Neural cell (in vitro differentiated cells): ENCODE data around the gene HDAC9. TPM values are rescaled to one million over a fixed set of nuclear protein-coding genes. Genes with fewer than 3 reads are reported as not detected.
A peak's percentile ranks its signal among the peaks of the same experiment; 100 is the strongest.

Experiments
- H2AFZ ChIP-seq: fragments of 200-600, 300-800 bp; sonication (generic), shearing (Covaris generic); 2 replicates; pipeline ENCODE4 v1.6.0; 2014; ENCODE audit warnings: low read depth, mild to moderate bottlenecking, antibody characterized with exemption, low read length, moderate library complexity
- H3F3A ChIP-seq: fragments of 200-600 bp; shearing (Covaris generic); 2 replicates; pipeline ENCODE4 v1.6.1; 2016; ENCODE audit warnings: mild to moderate bottlenecking, moderate library complexity, mixed read lengths, antibody characterized with exemption, low read length; ENCODE audit not compliant: insufficient read depth, poor library complexity, severe bottlenecking
- H3K27ac ChIP-seq: fragments of 200-600, 300-800 bp; sonication (generic), shearing (Covaris generic); 2 replicates; pipeline ENCODE4 v1.5.1; 2014; ENCODE audit warnings: mild to moderate bottlenecking, low read length, moderate library complexity
- H3K27me3 ChIP-seq: fragments of 300-800, 200-600 bp; sonication (generic), shearing (Covaris generic); 2 replicates; pipeline ENCODE4 v1.6.0; 2014; ENCODE audit warnings: mild to moderate bottlenecking, low read depth, low read length, moderate library complexity; ENCODE audit not compliant: insufficient read depth
- H3K36me3 ChIP-seq: fragments of 300-800, 200-600 bp; sonication (generic), shearing (Covaris generic); 2 replicates; pipeline ENCODE4 v1.5.1; 2014; ENCODE audit warnings: mild to moderate bottlenecking, antibody characterized with exemption, low read length, moderate library complexity; ENCODE audit not compliant: insufficient read depth
- H3K4me2 ChIP-seq: fragments of 300-800, 200-600 bp; sonication (generic), shearing (Covaris generic); 2 replicates; pipeline ENCODE4 v1.6.0; 2014; ENCODE audit warnings: mild to moderate bottlenecking, low read length
- H3K4me3 ChIP-seq: fragments of 300-800, 200-600 bp; sonication (generic), shearing (Covaris generic); 2 replicates; pipeline ENCODE4 v1.5.1; 2014; ENCODE audit warnings: mild to moderate bottlenecking, low read length, moderate library complexity
- H3K79me2 ChIP-seq: fragments of 200-600 bp; shearing (Covaris generic); replicated peaks from 2 replicates; pipeline ENCODE4 v1.6.0; 2014; ENCODE audit warnings: mild to moderate bottlenecking, low read length, moderate library complexity; ENCODE audit not compliant: insufficient read depth
- H3K9ac ChIP-seq: fragments of 300-800, 200-600 bp; sonication (generic), shearing (Covaris generic); 2 replicates; pipeline ENCODE4 v1.6.1; 2016; ENCODE audit warnings: mild to moderate bottlenecking, low read length, mixed read lengths
- H3K9me2 ChIP-seq: fragments of 200-600 bp; shearing (Covaris generic); 2 replicates; pipeline ENCODE4 v1.6.1; 2016; ENCODE audit warnings: mild to moderate bottlenecking, low read length, mixed read lengths; ENCODE audit not compliant: insufficient read depth
- H3K9me3 ChIP-seq: fragments of 200-600, 300-800 bp; sonication (generic), shearing (Covaris generic); 2 replicates; pipeline ENCODE4 v1.6.1; 2016; ENCODE audit warnings: mild to moderate bottlenecking, mixed run types, low read length, moderate library complexity, mixed read lengths
- H4K20me1 ChIP-seq: fragments of 200-600 bp; shearing (Covaris generic); 2 replicates; pipeline ENCODE4 v1.6.1; 2016; ENCODE audit warnings: mild to moderate bottlenecking, mixed run types; ENCODE audit not compliant: insufficient read depth
- CTCF ChIP-seq: fragments of 450-650 bp; IDR thresholded peaks from 2 replicates; pipeline ENCODE4 v1.5.1; 2014; ENCODE audit warnings: antibody characterized with exemption, mild to moderate bottlenecking, moderate library complexity; ENCODE audit not compliant: poor library complexity, severe bottlenecking
- EP300 ChIP-seq: fragments of 450-650 bp; conservative IDR thresholded peaks from 2 replicates; pipeline ENCODE4 v1.6.1; 2014; ENCODE audit warnings: antibody characterized with exemption, mild to moderate bottlenecking, moderate library complexity; ENCODE audit not compliant: poor library complexity, severe bottlenecking
- EZH2 ChIP-seq: fragments of 200-600, 300-800 bp; shearing (Covaris generic), sonication (generic); IDR thresholded peaks from 2 replicates; pipeline ENCODE4 v1.6.1; 2014; ENCODE audit warnings: antibody characterized with exemption, low read length, borderline replicate concordance, mild to moderate bottlenecking; ENCODE audit not compliant: insufficient read depth, poor library complexity, severe bottlenecking
- MXI1 ChIP-seq: fragments of 450-650 bp; conservative IDR thresholded peaks from 2 replicates; pipeline ENCODE4 v1.6.1; 2014; ENCODE audit warnings: antibody characterized with exemption, mild to moderate bottlenecking; ENCODE audit not compliant: poor library complexity, severe bottlenecking
- POLR2AphosphoS5 ChIP-seq: IDR thresholded peaks from 2 replicates; pipeline ENCODE4 v1.6.1; 2012
- RAD21 ChIP-seq: fragments of 450-650 bp; conservative IDR thresholded peaks from 2 replicates; pipeline ENCODE4 v1.6.1; 2014; ENCODE audit warnings: antibody characterized with exemption, mild to moderate bottlenecking, moderate library complexity
- REST ChIP-seq: IDR thresholded peaks from 2 replicates; pipeline ENCODE4 v1.6.1; 2012; ENCODE audit warnings: borderline replicate concordance
- SMC3 ChIP-seq: fragments of 450-650 bp; conservative IDR thresholded peaks from 2 replicates; pipeline ENCODE4 v1.6.1; 2014; ENCODE audit warnings: antibody characterized with exemption, mild to moderate bottlenecking, moderate library complexity; ENCODE audit not compliant: poor library complexity
- TAF1 ChIP-seq: IDR thresholded peaks from 2 replicates; pipeline ENCODE4 v1.6.1; 2012; ENCODE audit warnings: low read depth
- polyA plus RNA-seq: library from polyadenylated mRNA; depleted of rRNA; stranded (reverse); fragments of >200 nt; gene quantifications from 2 replicates; pipeline ENCODE4 v1.2.3, GENCODE V29; 2014

The HDAC9 gene
- polyA plus RNA-seq, 1 donor from 2014 or later = 15.9 TPM

- Histone ChIP-seq H3K9me3 (no peaks in the 10 kb centered on the region), H4K20me1 (no peaks in the 10 kb centered on the region), H3K4me3 (peak overlapping the region; percentile 32), H3K36me3 (no peaks in the 10 kb centered on the region), H3K27ac (peak overlapping the region; percentile 61), H3K9ac (no peak overlapping the region), H3K9me2 (no peaks in the 10 kb centered on the region), H3F3A (no peaks in the 10 kb centered on the region), H3K79me2 (peaks cover 9% of the 10 kb centered on the region), H3K27me3 (no peaks in the 10 kb centered on the region), H3K4me2 (no peak overlapping the region), H2AFZ (no peak overlapping the region)
- TF ChIP-seq EP300 = peak; percentile 13
- TF ChIP-seq POLR2AphosphoS5 = peak; percentile 56
- no peak for TF ChIP-seq CTCF
- no peak for TF ChIP-seq SMC3
- no peak for TF ChIP-seq MXI1
- no peak for TF ChIP-seq TAF1
- TF ChIP-seq RAD21 = no peak
- TF ChIP-seq REST = peak; percentile 26
- no peak for TF ChIP-seq EZH2
Observed at GRCh38 chr7:18505870-18506460, 10.4 kb downstream of the HDAC9 start.

GRCh38 chr7:18508443-18509427, 13.2 kb downstream of the HDAC9 start:
- no peak overlapping the region for H2AFZ ChIP-seq
- H3K9ac ChIP-seq = no peak overlapping the region
- no peaks in the 10 kb centered on the region for H3K36me3 ChIP-seq
- H3F3A ChIP-seq = no peaks in the 10 kb centered on the region
- H4K20me1 ChIP-seq = no peaks in the 10 kb centered on the region
- no peaks in the 10 kb centered on the region for H3K9me2 ChIP-seq
- H3K27me3 ChIP-seq = no peaks in the 10 kb centered on the region
- no peak overlapping the region for H3K27ac ChIP-seq
- no peak for TF ChIP-seq EP300
- no peak for TF ChIP-seq TAF1
- TF ChIP-seq POLR2AphosphoS5 = no peak
- TF ChIP-seq REST = no peak
- no peak for TF ChIP-seq SMC3
- no peak for TF ChIP-seq EZH2
- no peak overlapping the region for H3K4me3 ChIP-seq
- peaks cover 5% of the 10 kb centered on the region for H3K79me2 ChIP-seq
- H3K4me2 ChIP-seq = no peak overlapping the region
- H3K9me3 ChIP-seq = no peaks in the 10 kb centered on the region
